RPMI8226 (cell line): Measurements from ENCODE around the gene DESI1.
"Not testable (repeated sequence)": the region's sequence is repeated elsewhere in the genome, so short reads cannot be mapped to it uniquely, and the experiment has no call there.

ENCODE experiments used
- DNase-seq: peaks from one replicate; pipeline ENCODE4 v3.0.0-alpha.2; 2015

DESI1 gene

GRCh38 chr22:41631615-41632014 is 10.8 kb upstream of the DESI1 start:
- not testable (repeated sequence) for DNase-seq

DNA sequence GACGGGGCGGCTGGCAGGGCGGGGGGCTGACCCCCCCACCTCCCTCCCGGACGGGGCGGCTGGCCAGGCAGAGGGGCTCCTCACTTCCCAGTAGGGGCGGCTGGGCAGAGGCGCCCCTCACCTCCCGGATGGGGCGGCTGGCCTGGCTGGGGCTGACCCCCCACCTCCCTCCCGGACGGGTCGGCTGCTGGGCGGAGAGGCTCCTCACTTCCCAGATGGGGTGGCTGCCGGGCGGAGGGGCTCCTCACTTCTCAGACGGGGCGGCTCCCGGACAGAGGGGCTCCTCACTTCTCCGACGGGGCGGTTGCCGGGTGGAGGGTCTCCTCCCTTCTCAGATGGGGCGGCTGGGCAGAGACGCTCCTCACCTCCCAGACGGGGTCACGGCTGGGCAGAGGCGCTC is 10.3 kb upstream of the DESI1 start:
- DNase-seq = not testable (repeated sequence)

DNA sequence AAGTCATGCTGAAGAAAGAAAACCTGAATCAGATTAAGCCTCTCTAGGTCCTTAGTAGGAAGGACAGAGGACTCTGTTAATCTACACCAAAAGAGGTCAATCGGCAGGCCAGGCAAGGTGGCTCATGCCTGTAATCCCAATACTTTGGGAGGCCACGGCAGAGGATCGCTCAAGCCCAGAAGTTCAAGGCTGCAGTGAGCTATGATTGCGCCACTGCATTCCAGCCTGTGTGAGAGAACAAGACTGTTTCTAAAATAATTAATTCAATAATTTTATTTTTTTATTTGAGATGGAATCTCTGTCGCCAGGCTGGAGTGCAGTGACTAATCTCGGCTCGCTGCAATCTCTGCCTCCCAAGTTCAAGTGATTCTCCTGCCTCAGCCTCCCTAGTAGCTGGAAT is 4.7 kb upstream of the DESI1 start:
- no peak for DNase-seq

DNA sequence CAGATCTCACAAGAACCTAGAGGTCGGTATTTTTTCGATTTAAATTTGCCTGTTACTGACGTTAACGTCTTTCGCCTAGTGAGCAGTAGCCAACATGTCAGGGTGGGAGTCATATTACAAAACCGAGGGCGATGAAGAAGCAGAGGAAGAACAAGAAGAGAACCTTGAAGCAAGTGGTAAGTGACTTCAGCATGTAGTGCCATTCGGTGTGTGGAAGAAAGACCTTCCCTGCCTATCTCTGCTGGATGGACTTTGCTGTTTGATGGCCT is 1.0 kb upstream of the DESI1 start:
- DNase-seq = no peak

- peak; percentile 99 for DNase-seq
Measured at GRCh38 chr22:41621099-41621910, 462 bp upstream of the DESI1 start, which contains the start of gene XRCC6. TSS of gene XRCC6 (plus strand) at chr22:41621295. CDS start at chr22:41622005, 710 bp downstream.

- DNase-seq = peak; percentile 69
Measured at GRCh38 chr22:41619979-41620588, 759 bp downstream of the DESI1 start.

GRCh38 chr22:41613456-41613855 is 7.4 kb downstream of the DESI1 start:
- DNase-seq = no peak

DNA sequence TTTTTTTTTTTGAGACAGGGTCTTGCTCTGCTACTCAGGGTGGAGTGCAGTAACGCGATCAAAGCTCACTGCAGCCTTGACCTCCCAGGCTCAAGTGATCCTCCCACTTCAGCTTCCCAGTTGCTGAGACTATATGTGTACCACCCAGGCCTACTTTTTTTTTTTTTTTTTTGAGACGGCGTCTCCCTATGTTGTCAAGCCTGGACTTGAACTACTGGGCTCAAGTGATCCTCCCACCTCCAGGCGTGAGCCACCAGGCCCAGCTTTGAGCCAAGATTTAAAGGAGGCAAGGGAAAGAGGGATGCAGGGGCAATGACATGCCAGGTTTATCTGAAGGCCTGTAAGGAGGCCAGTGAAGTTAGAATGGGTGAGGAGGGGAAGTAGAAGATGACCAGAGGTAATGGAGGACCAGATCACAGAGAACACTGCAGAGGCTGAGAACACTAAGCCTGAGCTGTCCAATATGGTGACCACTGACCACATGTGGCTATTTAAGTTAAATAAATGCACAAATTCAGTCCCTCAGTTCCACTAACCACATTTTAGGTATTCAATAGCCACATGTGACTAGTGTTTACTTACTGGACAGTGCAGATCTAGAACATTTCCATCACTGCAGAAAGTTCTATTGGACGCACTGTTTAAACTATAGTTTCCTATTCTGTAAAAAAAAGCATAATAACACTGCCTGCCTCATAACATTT is 8.1 kb downstream of the DESI1 start:
- no peak for DNase-seq

- DNase-seq = no peak
Measured at GRCh38 chr22:41608386-41608785, 12.5 kb downstream of the DESI1 start.

- DNase-seq = no peak
Measured at GRCh38 chr22:41603873-41604332, 16.9 kb downstream of the DESI1 start.

GRCh38 chr22:41600976-41601375 is 19.9 kb downstream of the DESI1 start:
- no peak for DNase-seq

DNA sequence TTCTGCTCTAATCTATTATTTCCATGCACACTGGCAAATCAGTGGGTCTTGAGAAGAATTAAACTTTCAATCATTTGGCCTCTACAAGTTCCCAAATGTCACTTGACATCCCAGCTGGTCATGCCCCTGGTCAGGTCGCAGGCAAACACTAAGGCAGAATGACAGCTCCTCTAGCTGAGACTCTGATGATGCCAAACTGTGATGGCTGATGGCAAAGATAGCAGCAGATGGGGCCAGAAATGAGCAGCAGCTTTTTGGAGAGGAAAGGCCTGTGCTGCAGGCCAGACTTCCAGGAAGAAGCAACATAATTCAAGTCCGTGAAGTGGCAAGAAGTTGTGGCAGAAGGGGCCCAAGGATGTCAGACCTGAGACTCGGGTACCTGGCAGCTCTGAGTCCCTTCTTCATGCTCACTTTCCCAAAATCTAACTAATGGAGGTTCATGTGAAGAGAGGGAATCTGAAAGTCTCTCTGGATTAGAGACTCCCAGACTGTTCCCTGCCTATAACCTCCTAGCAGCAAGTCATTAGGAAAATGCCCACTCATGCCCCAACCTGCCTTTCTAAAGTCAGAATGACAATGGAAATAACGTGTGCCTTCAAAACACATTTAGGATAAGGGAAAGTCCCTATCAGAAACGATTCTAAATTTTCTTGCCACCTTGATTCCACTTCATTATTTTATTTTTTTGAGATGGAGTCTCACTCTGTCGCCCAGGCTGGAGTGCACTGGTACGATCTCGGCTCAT is 21.8 kb downstream of the DESI1 start:
- DNase-seq = no peak

DNA sequence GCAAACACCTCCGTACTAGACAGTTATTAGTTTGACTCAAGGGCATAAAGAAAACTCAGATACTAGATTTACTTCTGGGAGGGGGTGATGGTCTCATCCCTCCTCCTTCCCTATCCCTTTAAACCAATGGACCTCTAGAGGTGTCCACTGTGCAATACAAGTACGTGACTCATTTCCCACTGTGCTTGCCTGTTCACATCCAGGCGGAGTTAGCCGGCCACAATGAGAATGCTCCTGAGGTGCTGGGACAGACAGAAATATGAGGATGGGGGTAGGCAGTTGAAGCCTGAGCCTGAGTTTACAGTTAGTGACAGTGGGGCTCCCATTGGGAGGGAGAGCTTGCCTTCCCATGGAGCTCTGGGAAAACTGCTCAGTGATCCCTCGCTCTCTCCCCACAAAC is 22.8 kb downstream of the DESI1 start:
- no peak for DNase-seq

DNA sequence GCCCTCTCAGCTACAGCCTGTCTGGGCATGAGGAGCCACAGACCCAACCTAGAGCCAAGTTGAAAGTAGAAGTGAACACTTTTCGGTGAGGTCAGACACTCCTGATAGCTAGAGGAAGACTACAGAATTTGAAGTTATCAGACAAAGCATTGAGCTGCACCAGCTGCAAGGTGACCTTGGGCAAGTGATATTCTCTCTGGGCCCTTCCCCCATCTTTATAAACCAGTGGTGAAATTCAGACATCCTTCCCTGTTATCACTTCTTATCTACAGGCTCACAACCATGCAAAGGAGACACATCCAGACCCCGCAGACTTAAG is 23.2 kb downstream of the DESI1 start:
- DNase-seq = no peak

GRCh38 chr22:41596776-41597634 is 23.8 kb downstream of the DESI1 start:
- peak; percentile 67 for DNase-seq

DNA sequence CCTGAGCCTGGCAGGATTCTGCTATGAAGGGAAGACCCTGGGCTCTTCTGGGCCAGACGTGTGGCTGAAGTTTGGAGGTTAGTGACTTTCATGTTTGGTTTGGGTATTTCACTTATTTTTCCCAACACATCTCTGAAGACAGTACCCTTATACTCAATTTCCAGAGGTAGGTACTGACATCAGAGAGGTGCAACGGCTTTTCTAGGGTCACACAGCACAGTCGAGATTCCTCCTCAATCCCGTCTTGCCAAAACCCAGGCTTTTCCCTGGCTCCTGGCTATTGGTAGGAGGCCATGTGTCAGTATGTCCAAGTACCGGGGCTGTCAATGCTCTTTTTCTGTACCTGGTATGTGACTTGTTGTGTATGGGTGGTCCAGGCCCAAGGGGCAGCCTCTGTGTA is 25.1 kb downstream of the DESI1 start:
- DNase-seq = no peak

GRCh38 chr22:41593336-41593960 is 27.4 kb downstream of the DESI1 start:
- not testable (repeated sequence) for DNase-seq

DNA sequence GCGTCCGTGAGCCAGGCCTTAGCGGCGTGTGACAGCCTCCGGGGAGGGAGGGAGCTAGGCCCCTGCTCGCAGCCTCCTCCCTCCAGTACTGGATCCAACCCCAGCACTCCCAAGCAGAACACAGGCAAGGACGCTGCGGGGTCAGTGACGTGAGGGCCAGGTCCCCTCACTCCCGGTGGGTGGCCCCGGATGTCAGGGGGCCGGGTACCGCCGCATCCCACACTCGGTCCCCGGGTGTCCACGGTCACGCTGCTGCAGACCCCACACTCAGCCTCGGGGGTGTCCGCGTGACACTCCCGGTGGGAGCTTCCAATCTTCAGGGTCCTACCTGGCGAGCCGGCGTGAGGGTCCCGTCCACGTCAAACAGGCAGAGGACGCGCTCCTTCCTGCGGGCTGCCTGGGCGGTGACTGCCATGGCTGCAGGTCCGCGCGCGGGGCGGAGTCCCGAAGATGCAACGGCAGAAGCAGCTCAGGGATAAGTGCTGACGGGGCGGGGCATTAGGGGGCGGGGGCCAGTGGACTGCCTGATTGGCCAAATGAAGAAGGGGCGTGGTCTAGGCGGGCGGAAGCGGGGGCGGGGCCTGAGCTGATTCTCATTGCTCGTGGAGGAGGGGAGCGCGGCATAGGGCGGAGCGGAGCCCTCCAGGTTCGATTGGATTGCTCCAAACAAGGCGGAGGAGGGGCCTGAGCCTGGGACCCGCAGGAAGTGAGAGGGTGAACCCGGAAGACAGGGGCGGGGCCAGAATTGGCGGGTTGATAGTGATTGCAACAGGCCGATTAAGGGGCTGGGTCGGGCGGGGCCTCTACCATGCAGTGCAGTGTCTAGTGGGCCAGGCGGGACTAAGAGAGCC is 31.2 kb downstream of the DESI1 start, which contains the start of gene PMM1:
TSS of gene PMM1 (minus strand) at position 450 of the 851 bp plus-strand sequence. CDS start at position 415, 35 bp downstream.
- DNase-seq = peak; percentile 100

DNA sequence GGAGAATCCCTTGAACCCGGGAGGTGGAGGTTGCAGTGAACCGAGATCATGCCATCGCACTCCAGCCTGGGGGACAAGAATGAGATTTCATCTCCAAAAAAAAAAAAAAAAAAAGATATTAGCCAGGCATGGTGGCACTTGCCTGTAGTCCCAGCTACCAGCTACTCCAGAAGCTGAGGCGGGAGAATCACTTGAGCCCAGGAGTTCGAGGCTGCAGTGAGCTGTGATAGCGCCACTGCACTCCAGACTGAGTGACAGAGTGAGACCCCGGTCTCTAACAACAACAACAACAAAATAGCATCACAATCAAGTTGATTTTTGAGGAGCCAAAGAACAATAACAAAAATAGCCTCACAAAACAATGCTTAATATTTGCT is 33.5 kb downstream of the DESI1 start:
- no peak for DNase-seq

- DNase-seq = no peak
Measured at GRCh38 chr22:41585898-41586297, 34.9 kb downstream of the DESI1 start.

DNA sequence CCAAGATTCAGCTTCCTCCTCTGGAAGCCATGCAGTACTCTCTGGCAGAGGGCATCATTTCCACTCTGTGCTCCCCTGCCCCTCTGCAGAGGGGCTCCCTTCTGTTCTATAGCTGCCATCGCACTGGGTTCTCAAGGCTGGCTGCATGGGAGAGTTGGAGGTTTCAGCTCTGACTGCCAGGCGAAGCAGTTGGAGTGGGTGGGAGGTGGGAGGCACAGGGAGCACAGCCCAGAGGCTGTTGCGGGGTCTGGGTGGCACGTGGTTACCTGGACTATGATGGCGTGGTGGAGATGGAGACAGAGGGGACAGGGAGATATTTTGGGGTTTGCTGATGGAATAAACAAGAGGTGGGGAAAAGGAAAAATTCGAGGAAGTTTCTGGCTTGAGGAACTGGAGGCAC is 36.0 kb downstream of the DESI1 start:
- DNase-seq = no peak
